Left lobe of liver (tissue), 2 donors: ENCODE measurements around the gene P2RY2. TPM values are rescaled to one million over a fixed set of nuclear protein-coding genes. Genes with fewer than 3 reads are reported as not detected.

Experiments
- ATAC-seq: fragments of 200-7000 bp; cut with Tn5 transposase; one replicate; pipeline ENCODE4 v1.9.1; 2020; ENCODE audit warnings: mild to moderate bottlenecking, moderate library complexity
- DNase-seq: peaks from one replicate; pipeline ENCODE4 v3.0.0-alpha.2; 2020; ENCODE audit warnings: low spot score
- total RNA-seq: library from RNA; stranded (reverse); gene quantifications from one replicate; pipeline ENCODE4 v1.2.1, GENCODE V29; 2021
- donor health status: DM: no; HTN: no; CAD: no; lungs with moderate emphysema.
- donor health status: DM: no; HTN: yes; CAD: no.

P2RY2 gene
- total RNA-seq, 1 donor from 2014 or later = 6.0 TPM

GRCh38 chr11:73240190-73240781 lies 22.2 kb downstream of the P2RY2 start:
- ATAC-seq (no peak), DNase-seq (no peak)

DNA sequence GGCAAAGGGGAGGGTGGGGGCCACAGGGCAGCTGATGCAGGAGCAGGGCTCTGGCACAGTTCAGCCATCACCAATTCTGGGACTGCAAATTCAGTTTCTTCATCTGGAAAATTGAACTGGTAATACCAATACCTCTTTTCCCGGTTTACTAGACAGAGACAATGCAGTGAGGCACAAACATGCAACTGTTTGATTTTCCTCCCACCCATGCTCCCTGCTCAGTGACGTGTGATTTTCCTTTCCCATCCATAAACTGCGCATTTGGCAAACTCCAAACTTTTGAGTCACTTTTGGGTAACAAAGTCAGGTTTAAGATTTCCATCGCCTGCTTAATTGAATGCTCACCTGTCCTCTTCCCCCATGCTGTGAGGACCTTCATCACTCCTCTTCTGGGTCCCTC lies 23.2 kb downstream of the P2RY2 start:
- DNase-seq = no peak
- no peak for ATAC-seq

DNA sequence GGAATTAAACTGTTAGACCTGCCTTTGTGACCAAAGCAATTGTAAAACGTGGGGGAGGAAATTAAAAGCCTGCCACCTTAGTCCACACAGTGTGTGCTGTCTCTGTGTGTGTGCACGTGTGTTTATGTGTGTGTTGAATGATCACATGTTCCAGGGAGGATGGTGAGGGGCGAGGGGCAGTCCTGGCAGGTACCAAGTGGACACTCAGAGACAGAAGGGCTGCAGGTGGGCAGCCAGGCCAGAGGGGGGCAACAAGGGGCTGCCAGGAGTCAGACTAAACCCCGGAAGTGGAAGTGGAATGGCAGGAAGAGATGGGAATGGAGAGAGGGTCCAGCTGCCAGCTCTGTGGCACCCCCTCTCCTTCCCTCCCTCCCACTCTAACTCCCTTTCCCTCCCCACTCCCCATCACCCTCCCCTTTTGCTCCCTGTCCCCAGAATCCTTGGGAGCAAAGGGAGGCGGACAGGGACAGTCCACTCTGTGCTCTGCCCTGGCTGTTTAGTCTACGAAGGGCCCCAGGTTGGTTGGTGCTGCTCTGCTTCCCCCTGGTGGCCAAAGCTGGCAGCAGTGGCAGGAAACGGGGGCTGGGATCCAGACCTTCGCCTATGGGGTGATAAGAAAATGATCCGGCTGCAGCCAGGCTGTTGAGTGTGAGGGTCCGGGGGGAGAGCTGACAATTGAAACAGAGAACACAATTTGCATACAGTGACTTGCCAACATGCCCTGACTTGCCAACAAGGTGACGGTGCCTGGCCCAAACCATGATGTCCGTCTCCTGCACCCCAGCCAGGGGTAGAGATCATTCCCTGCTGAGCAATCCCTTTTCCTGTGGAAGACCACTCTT lies 24.4 kb downstream of the P2RY2 start:
- peak; percentile 98 for ATAC-seq
- peak; percentile 80 for DNase-seq

- no peak for ATAC-seq
Measured at GRCh38 chr11:73243093-73243485, 25.0 kb downstream of the P2RY2 start.

DNA sequence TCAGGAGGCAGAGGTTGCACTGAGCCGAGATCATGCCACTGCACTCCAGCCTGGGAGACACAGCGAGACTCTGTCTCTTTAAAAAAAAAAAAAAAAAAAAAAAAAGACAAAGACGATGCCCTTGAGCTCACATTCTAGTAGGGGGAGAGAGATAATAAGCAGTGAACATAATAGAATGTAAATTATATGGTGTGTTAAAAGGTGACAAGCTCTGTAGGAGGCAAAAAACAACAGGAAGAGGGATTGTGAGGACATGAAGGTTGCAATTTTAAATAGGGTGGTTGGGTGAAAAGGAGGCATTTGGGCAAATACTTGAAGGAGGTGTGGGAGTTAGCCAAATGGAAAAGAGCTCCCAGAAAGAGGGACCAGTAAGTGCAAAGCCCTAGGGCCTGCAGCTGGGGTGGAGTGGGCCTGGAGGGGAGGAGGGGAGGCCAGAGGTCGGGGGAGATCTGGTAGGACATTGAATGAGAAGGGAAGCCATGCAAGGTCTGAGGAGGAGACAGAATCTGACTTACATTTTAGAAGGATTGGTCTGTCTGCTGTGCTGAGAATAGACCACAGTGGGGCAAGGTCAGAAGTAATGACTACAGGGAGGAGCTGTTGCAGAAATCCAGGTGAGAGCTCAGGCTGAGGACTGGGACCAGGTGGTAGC lies 26.6 kb downstream of the P2RY2 start:
- ATAC-seq (no peak), DNase-seq (no peak)

More at GRCh38 chr11:73243093-73243485, 25.0 kb downstream of the P2RY2 start:
- no peak for DNase-seq

DNA sequence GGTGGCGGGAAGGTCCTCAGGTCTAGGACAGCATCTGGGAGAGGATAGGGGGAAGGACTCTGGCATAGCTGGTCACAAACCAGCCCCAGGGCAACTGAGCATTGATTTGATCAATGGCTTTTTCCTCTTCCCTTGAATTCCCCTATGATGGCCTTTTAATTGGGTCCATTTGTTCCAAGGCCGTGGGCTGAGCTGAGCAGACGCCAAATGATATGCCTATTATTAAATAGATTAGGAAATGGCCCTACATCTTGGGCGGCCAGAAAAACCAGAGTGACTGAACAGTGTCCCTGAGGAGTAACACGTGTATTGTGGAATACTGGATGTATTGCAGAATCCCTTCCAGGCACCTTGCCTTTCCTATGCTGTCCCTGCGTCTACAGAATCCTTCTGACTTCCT lies 27.4 kb downstream of the P2RY2 start:
- DNase-seq (no peak), ATAC-seq (no peak)

DNA sequence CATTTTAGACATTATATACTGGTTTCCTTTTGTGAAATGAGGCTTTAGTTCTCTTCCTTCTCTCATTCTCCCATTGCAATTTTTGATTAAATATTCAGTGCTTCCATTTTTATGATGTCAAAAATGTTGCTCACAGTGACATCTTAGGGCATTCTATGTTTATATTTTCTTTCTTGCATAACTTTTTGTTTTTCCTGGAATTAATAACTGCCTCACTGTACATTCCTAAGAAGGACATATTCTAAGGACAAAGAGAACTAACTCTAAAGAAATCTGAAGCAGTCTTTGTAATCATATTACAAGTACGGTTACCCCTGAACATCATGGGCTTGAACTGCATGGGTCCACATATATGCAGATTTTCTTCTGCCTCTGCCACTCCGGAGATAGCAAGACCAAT lies 28.2 kb downstream of the P2RY2 start:
- no peak for DNase-seq

GRCh38 chr11:73248526-73249185 lies 30.6 kb downstream of the P2RY2 start:
- ATAC-seq (no peak), DNase-seq (no peak)

More for the DNA sequence above, 28.2 kb downstream of the P2RY2 start:
- ATAC-seq = no peak

- ATAC-seq = no peak
Measured at GRCh38 chr11:73249304-73249703, 31.2 kb downstream of the P2RY2 start.

DNA sequence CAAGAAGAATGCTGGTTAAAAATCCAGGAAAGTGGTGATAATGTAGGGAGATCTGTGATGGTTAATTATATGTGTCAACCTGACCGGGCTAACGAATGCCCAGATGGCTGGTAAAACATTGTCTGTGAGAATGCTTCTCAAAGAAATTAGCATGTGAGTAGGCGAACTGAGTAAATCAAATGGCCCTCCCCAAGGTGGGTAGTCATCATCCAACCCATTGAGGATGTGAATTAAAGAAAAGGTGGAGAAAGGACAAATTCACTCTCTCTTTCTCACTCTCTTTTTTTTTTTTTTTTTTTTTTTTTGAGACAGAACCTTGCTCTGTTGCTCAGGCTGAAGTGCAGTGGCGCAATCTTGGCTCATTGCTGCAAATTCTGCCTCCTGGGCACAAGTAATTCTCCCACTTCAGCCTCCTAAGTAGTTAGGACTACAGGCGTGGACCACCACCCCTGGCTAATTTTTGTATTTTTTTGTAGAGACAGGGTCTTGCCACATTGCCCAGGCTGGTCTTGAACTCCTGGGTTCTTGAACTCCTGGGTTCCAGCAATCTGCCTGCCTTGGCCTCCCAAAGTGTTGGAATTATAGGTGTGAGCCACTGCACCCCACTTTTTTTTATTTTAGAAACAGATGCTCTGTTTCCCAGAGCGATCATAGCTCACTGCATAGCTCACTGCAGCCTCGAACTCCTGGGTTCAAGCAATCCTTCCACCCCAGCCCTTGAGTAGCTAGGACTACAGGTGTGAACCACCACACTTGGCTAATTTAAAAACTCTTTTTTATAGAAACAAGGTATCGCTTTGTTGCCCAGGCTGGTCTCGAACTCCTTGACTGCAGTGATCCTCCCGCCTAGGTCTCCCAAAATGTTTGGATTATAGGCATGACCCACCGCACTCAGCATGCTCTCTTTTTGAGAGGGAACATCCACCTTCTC lies 32.0 kb downstream of the P2RY2 start:
- ATAC-seq = peak; percentile 52
- no peak for DNase-seq

More at GRCh38 chr11:73249304-73249703, 31.2 kb downstream of the P2RY2 start:
- no peak for DNase-seq

- DNase-seq (peak; percentile 11), ATAC-seq (peak; percentile 53)
Measured at GRCh38 chr11:73252577-73253191, 34.6 kb downstream of the P2RY2 start.

DNA sequence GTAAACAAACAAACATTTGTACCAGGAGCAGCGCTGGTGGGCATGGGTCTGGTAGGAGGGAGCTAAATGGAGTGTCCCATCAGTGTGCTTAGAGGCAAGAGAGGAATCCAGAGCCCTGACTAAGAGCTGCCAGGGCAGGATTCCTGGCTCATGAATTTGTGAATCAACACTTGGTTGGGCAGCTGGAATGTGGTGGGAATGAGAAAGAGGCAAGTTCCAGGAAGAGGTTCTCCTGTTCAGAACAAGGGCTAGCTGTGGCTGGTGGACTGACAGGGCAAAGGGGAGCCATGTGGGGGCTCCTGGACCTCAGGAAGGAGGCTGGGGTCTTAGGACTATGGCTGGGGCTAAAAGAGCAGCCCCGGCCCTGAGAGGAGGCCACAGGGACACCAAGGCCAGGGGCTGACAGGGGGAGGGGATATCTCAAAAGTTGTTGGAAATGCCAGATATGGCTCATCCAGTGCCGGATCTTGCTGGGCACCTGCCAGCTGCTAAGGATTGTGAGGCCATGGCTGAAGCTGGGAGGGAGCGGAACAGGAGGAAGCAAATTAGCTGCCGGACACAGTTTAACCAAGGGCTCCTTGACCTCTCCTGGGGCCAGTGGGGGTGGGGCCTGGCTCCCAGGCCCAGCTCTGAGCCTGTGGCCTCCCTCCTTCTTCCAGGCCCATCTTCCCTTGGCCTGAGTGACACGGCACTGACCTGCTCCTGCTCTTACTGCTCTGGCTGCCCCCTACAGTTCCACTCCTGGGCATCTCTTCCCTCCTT lies 39.4 kb downstream of the P2RY2 start:
- peak; percentile 44 for DNase-seq
- peak; percentile 53 for ATAC-seq

DNA sequence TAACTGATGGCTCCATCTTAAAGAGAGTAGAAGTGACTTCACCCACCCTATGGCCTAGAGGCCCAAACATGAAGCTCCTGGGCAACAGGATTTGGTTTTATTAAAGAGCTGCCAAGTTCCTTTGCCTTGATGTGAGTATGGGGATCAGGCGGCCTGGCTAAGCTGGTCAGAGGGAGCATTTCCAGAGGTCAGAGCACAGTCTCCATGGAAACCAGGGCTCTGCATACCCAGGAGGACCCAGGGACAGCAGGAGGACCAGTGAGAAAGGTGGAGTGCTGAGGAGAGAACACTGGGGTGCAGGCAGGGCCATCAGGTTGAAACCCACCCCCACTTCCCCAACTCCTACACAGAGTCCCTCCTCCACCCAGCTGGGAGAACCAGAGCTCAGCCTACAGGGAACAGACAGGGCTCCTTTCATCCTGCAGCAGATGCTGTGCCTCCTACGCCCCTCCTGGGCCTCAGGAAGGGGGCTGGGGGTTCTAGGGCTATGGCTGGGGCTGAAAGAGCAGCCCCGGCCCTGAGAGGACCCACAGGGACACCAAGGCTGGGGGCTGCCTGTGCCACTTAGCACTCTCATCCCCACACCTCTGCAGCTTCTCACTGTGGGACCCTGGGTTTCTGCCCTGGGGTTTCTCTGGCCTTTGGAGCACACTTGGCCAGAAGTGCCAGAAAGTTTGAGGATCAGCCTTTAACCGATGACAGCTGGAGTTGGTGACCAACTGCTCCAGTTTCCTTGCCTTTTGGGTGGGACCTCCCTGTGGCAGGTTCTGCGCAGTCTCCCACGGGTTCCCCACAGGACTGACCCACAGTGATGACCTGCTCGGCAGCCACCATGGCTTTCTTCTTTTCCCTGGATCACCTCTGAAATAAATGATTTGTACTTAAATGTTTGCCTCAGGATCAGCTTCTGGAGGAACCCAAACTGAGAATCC lies 40.3 kb downstream of the P2RY2 start:
- ATAC-seq = no peak
- DNase-seq = peak; percentile 37

- peak; percentile 37 for DNase-seq
- no peak for ATAC-seq
Measured at GRCh38 chr11:73259406-73260126, 41.5 kb downstream of the P2RY2 start.

DNA sequence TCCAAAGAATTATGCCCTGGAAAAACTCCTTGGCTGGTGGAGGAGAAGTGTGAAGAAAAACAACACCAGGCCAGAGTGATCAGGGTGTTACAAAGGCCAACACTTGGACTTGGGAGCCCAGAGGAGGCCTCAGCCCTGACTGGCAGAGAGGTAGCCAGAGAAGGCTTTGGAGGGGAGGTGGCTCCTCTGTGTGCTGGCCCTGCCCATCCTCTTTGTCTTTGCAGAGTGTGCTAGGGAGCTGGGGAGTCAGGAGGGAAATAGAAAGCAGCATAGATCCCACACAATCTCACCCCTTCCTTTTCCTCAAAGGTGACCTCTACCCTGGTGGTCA lies 42.0 kb downstream of the P2RY2 start:
- DNase-seq = peak; percentile 7
- no peak for ATAC-seq

- ATAC-seq (no peak), DNase-seq (peak; percentile 14)
Measured at GRCh38 chr11:73262851-73263495, 44.9 kb downstream of the P2RY2 start.

- DNase-seq (peak; percentile 2), ATAC-seq (no peak)
Measured at GRCh38 chr11:73263640-73264039, 45.6 kb downstream of the P2RY2 start.
